DOHH2 (cell line): ENCODE measurements around the gene TMEM187.

ENCODE experiments used
- EZH2phosphoT487 ChIP-seq: fragments of 200-600 bp; sonication (generic); IDR thresholded peaks from 2 replicates; pipeline ENCODE4 v1.6.1; 2017; ENCODE audit warnings: borderline replicate concordance, mild to moderate bottlenecking, antibody characterized with exemption, low read length, moderate library complexity, mixed read lengths
- TF ChIP-seq, protein P1 (sequence below): fragments of 200-600 bp; sonication (generic); IDR thresholded peaks from one replicate; pipeline ENCODE4 v1.5.1; 2014; ENCODE audit warnings: antibody characterized with exemption, mild to moderate bottlenecking, low read depth, low read length; ENCODE audit not compliant: poor library complexity, severe bottlenecking

DNA sequence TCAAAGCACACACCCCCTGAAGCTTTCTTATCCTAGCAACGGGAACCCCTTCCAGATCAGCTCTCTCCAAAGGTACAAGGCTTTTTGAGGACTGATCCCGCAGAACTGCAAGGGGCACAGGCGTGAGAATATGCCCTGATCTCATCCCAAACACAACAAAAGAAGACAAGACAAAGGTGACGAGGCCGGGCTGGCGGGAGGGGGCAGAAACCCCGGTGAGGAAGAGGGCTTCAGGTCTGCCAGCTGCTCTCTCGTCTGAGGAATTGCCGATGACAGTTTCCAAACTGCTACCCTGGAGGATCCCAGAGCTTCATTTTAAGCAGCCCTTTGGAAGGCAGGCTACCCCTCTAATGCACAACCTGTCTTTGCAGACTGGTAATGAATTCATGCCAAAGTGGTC lies 4.3 kb upstream of the TMEM187 start:
- TF ChIP-seq, protein P1, sequence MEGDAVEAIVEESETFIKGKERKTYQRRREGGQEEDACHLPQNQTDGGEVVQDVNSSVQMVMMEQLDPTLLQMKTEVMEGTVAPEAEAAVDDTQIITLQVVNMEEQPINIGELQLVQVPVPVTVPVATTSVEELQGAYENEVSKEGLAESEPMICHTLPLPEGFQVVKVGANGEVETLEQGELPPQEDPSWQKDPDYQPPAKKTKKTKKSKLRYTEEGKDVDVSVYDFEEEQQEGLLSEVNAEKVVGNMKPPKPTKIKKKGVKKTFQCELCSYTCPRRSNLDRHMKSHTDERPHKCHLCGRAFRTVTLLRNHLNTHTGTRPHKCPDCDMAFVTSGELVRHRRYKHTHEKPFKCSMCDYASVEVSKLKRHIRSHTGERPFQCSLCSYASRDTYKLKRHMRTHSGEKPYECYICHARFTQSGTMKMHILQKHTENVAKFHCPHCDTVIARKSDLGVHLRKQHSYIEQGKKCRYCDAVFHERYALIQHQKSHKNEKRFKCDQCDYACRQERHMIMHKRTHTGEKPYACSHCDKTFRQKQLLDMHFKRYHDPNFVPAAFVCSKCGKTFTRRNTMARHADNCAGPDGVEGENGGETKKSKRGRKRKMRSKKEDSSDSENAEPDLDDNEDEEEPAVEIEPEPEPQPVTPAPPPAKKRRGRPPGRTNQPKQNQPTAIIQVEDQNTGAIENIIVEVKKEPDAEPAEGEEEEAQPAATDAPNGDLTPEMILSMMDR: no peak
- TF ChIP-seq EZH2phosphoT487: no peak
